GM12878 (cell line): ENCODE measurements around the gene ZNF483. TPM values are rescaled to one million over a fixed set of nuclear protein-coding genes. Genes with fewer than 3 reads are reported as not detected.
"Not testable (repeated sequence)": the region's sequence is repeated elsewhere in the genome, so short reads cannot be mapped to it uniquely, and the experiment has no call there.

Source experiments
- ATAC-seq: fragments of 200-7000 bp; cut with Tn5 transposase; 3 replicates; pipeline ENCODE4 v1.9.1; 2020; ENCODE audit warnings: mild to moderate bottlenecking, moderate library complexity
- BruUV-seq: library from RNA; stranded (reverse); fragments of 400-500 nt; replicated peaks from 2 replicates; lab custom pipeline; 2021; lab: Mats Ljungman, UMichigan
- CTCF ChIA-PET: fragments of 300-600 bp; sonication (Branson Sonifier 250); formaldehyde crosslinking; extraction: SDS; loops from one replicate; lab custom pipeline; 2021; ENCODE audit warnings: inconsistent platforms; lab: Yijun Ruan, JAX
- POLR2A ChIA-PET: fragments of 350-600 bp; formaldehyde crosslinking; extraction: SDS; loops from one replicate; lab custom pipeline; 2021; ENCODE audit warnings: inconsistent platforms; lab: Charles Lee
- RAD21 ChIA-PET: fragments of 300-600 bp; sonication (Branson Sonifier 250); formaldehyde crosslinking; loops from one replicate; lab custom pipeline; 2023; ENCODE audit warnings: antibody characterized with exemption; ENCODE audit not compliant: unreplicated experiment; lab: Charles Lee
- SMC1A ChIA-PET: fragments of 300-600 bp; sonication (Branson Sonifier 250); formaldehyde crosslinking; loops from one replicate; lab custom pipeline; 2023; ENCODE audit not compliant: unreplicated experiment, uncharacterized antibody; lab: Charles Lee
- DNase-seq: peaks from one replicate; pipeline ENCODE4 v3.0.0-alpha.2; 2011; ENCODE audit warnings: low read depth, low spot score
- FAIRE-seq: peaks from 3 replicates; lab custom pipeline; 2011; peaks lifted over from hg19 to GRCh38; lab: Jason Lieb, UNC
- H2AFZ ChIP-seq: 2 replicates; pipeline ENCODE4 v1.6.0; 2011; ENCODE audit warnings: low read depth, low read length, control low read depth; ENCODE audit not compliant: control insufficient read depth
- H3K27ac ChIP-seq: 2 replicates; pipeline ENCODE4 v1.5.1; 2011; ENCODE audit warnings: control low read depth; ENCODE audit not compliant: control insufficient read depth, insufficient read depth
- H3K27me3 ChIP-seq, 2 experiments: replicated peaks in 1 of 2; 2 replicates each; pipeline versions ENCODE4 v1.6.0 to v1.6.1; 2011; ENCODE audit warnings: low read length in 1 of 2; ENCODE audit not compliant: control insufficient read depth in 2 of 2, insufficient read depth in 2 of 2
- H3K36me3 ChIP-seq, 2 experiments: 2 replicates each; pipeline ENCODE4 v1.5.1; 2011; ENCODE audit warnings: low read length in 1 of 2; ENCODE audit not compliant: control insufficient read depth in 2 of 2, insufficient read depth in 2 of 2
- H3K4me1 ChIP-seq: 2 replicates; pipeline ENCODE4 v1.6.1; 2011; ENCODE audit warnings: mild to moderate bottlenecking, low read length, moderate library complexity, mixed read lengths; ENCODE audit not compliant: control insufficient read depth, insufficient read depth
- H3K4me2 ChIP-seq: 2 replicates; pipeline ENCODE4 v1.6.0; 2011; ENCODE audit warnings: control low read depth; ENCODE audit not compliant: control insufficient read depth, insufficient read depth
- H3K4me3 ChIP-seq: fragments of 200-600 bp; sonication (generic); 2 replicates; pipeline ENCODE4 v1.5.1; 2016
- H3K79me2 ChIP-seq: 2 replicates; pipeline ENCODE4 v1.6.0; 2011; ENCODE audit warnings: low read length; ENCODE audit not compliant: control insufficient read depth, insufficient read depth
- H3K9ac ChIP-seq: 2 replicates; pipeline ENCODE4 v1.8.0; 2011; ENCODE audit warnings: low read length, control low read depth, mixed read lengths; ENCODE audit not compliant: control insufficient read depth, insufficient read depth
- H3K9me3 ChIP-seq: replicated peaks from 3 replicates; pipeline ENCODE4 v1.5.1; 2011; ENCODE audit warnings: mild to moderate bottlenecking, low read length; ENCODE audit not compliant: control insufficient read depth, insufficient read depth
- H4K20me1 ChIP-seq: 2 replicates; pipeline ENCODE4 v1.6.0; 2011; ENCODE audit not compliant: control insufficient read depth, insufficient read depth
- BCL11A ChIP-seq: IDR thresholded peaks from 2 replicates; pipeline ENCODE4 v1.6.1; 2011; ENCODE audit warnings: low read depth, low read length
- CBX5 ChIP-seq: sonication (generic); IDR thresholded peaks from 2 replicates; pipeline ENCODE4 v1.6.1; 2016; ENCODE audit warnings: low read depth, moderate library complexity, mild to moderate bottlenecking, inconsistent platforms
- MEF2A ChIP-seq: IDR thresholded peaks from 2 replicates; pipeline ENCODE4 v1.6.1; 2011; ENCODE audit warnings: low read depth, mild to moderate bottlenecking, low read length, moderate library complexity; ENCODE audit not compliant: insufficient read depth
- NFYA ChIP-seq: IDR thresholded peaks from 2 replicates; pipeline ENCODE4 v1.6.1; 2011; ENCODE audit warnings: low read depth, mild to moderate bottlenecking, low read length, improper control_type of control experiment, borderline replicate concordance
- NRF1 ChIP-seq: conservative IDR thresholded peaks from 2 replicates; pipeline ENCODE4 v1.6.1; 2011; ENCODE audit warnings: mild to moderate bottlenecking, low read depth, low read length, improper control_type of control experiment
- RB1 ChIP-seq: fragments of 450-650 bp; formaldehyde crosslinking; IDR thresholded peaks from 2 replicates; pipeline ENCODE4 v1.6.1; 2017; ENCODE audit warnings: mild to moderate bottlenecking, borderline replicate concordance
- SMAD5 ChIP-seq: IDR thresholded peaks from 2 replicates; pipeline ENCODE4 v1.6.1; 2016; ENCODE audit warnings: antibody characterized with exemption, low read depth
- ZNF274 ChIP-seq: IDR thresholded peaks from one replicate; pipeline ENCODE4 v1.8.0; 2011; ENCODE audit not compliant: insufficient read length, insufficient read depth
- WGBS: methylation state at CpG from one replicate; pipeline ENCODE4 v1.1.6; 2016; ENCODE audit warnings: low lambda C conversion rate; ENCODE audit not compliant: insufficient replicate concordance, insufficient coverage; ENCODE audit errors: missing lambda C conversion rate; 5-methylcytosine and 5-hydroxymethylcytosine counted together
- in situ Hi-C: fragments of 300-500 bp; cut with MboI; formaldehyde crosslinking; loops from 9 replicates; pipeline ENCODE4 v1.14.3; 2018; ENCODE audit warnings: mixed read lengths
- intact Hi-C: fragments of 100-400 bp; cut with micrococcal nuclease; formaldehyde crosslinking; loops from one replicate; pipeline ENCODE4 v1.14.2; 2022; ENCODE audit not compliant: unreplicated experiment
- polyA plus RNA-seq, 11 experiments: library from polyadenylated mRNA; depleted of rRNA in 4 of 11; unstranded in 6 of 11; stranded (reverse) in 5 of 11; fragments of >200 nt; fragmentation: Nextera tagmentation in 4 of 11; fragmentation: Illumina TruSeq in 1 of 11; extraction: Ambion mirVana in 4 of 11; extraction: Trizol in 1 of 11; gene quantifications; 1 replicate in 1 of 11; 2 replicates in 10 of 11; pipeline versions ENCODE4 v1.2.1 to v1.2.3, GENCODE V29; 2011 to 2016; ENCODE audit warnings: inconsistent platforms in 2 of 11, missing spikeins in 2 of 11, low read depth in 1 of 11
- total RNA-seq, 4 experiments: library from RNA; depleted of rRNA in 3 of 4; stranded (reverse); fragments of >200 nt in 3 of 4; fragmentation: Illumina TruSeq in 1 of 4; extraction: Trizol in 1 of 4; gene quantifications; 2 replicates each; pipeline versions ENCODE4 v1.2.1 to v1.2.3, GENCODE V29; 2013 to 2021

Gene ZNF483
- total and polyA plus RNA-seq, 10 of the 15 experiments (the other 5 are each of a cell fraction or from before 2014, with no cell fraction given) = 0.03 to 0.76 (median 0.26) TPM; not detected in 1

- Histone ChIP-seq H3K4me2 (no peak overlapping the region), H3K27me3 (no peaks in the 10 kb centered on the region), H3K9ac (no peak overlapping the region), H3K4me3 (no peak overlapping the region), H3K4me1 (no peaks in the 10 kb centered on the region), H3K9me3 (peaks cover 10% of the 10 kb centered on the region; the same call in 2 of the 3 replicates), H3K36me3 (no peaks in the 10 kb centered on the region), H3K27ac (no peak overlapping the region), H3K79me2 (no peaks in the 10 kb centered on the region), H2AFZ (no peak overlapping the region), H4K20me1 (no peaks in the 10 kb centered on the region)
- SMC1A ChIA-PET = interaction anchor here (0.6 to 0.7 kb wide), 3 partner anchors 64 to 1852 kb away, joined by 3 to 5 read pairs (median 4); no protein-coding TSS in a partner anchor
- DNase-seq = no peak
- POLR2A ChIA-PET = interaction anchor here (0.7 kb wide), 1 partner anchor 44 kb away, joined by 3 read pairs; no protein-coding TSS in a partner anchor
- WGBS = 35% methylated on average over 11 of the region's 11 CpGs
- no peak for ATAC-seq
- no peak for FAIRE-seq
- RAD21 ChIA-PET = no interaction called here
- in situ Hi-C loops (no loop called here), intact Hi-C loops (no loop called here)
- TF ChIP-seq MEF2A = no peak
- TF ChIP-seq CBX5 = 0 out of 2 replicates have a peak, but pooled peaks have one; percentile 42
- TF ChIP-seq ZNF274 = peak; percentile 83
- BruUV-seq = no TSS peak
- CTCF ChIA-PET = no interaction called here
Observed at GRCh38 chr9:111542497-111543254, 17.7 kb downstream of the ZNF483 start.

- H2AFZ ChIP-seq = no peak overlapping the region
- POLR2A ChIA-PET = interaction anchor here (0.7 kb wide), 1 partner anchor 518 kb away, joined by 3 read pairs; no protein-coding TSS in a partner anchor
- H3K4me3 ChIP-seq = no peak overlapping the region
- no peak for TF ChIP-seq ZNF274
- no peak for TF ChIP-seq NFYA
- TF ChIP-seq BCL11A = no peak
- no peak for TF ChIP-seq SMAD5
- no peak for TF ChIP-seq NRF1
- TF ChIP-seq RB1 = no peak
- H3K27me3 ChIP-seq = no peaks in the 10 kb centered on the region
- CTCF ChIA-PET = no interaction called here
- no peaks in the 10 kb centered on the region for H4K20me1 ChIP-seq
- no peak overlapping the region for H3K27ac ChIP-seq
- H3K9me3 ChIP-seq = peaks cover 3% of the 10 kb centered on the region; the same call in 2 of the 3 replicates
- in situ Hi-C loops (no loop called here), intact Hi-C loops (no loop called here)
- SMC1A ChIA-PET = no interaction called here
- H3K79me2 ChIP-seq = no peaks in the 10 kb centered on the region
- H3K4me1 ChIP-seq = no peaks in the 10 kb centered on the region
- FAIRE-seq (no peak), DNase-seq (no peak), ATAC-seq (no peak)
- 79% methylated on average over 2 of the region's 2 CpGs for WGBS
- H3K9ac ChIP-seq = no peak overlapping the region
- BruUV-seq = no TSS peak
- no peaks in the 10 kb centered on the region for H3K36me3 ChIP-seq
- H3K4me2 ChIP-seq = no peak overlapping the region
- RAD21 ChIA-PET = no interaction called here
Observed at GRCh38 chr9:111548623-111549022, 23.6 kb downstream of the ZNF483 start.

- FAIRE-seq, CTCF ChIA-PET, DNase-seq, in situ Hi-C loops, ATAC-seq, intact Hi-C loops, H4K20me1 ChIP-seq, H3K4me2 ChIP-seq, RAD21 ChIA-PET, H3K27ac ChIP-seq, POLR2A ChIA-PET, H3K9me3 ChIP-seq, H3K36me3 ChIP-seq, H2AFZ ChIP-seq, SMC1A ChIA-PET, BruUV-seq, H3K79me2 ChIP-seq, H3K9ac ChIP-seq, H3K4me1 ChIP-seq, H3K27me3 ChIP-seq, H3K4me3 ChIP-seq: not testable (repeated sequence)
- 0% methylated on average over 2 of the region's 2 CpGs for WGBS
Observed at GRCh38 chr9:111555425-111555824, 30.4 kb downstream of the ZNF483 start.
